GM21528 (cell line): ENCODE data around the gene SOHLH2.

ENCODE experiments used
- ATAC-seq: cut with Tn5 transposase; IDR thresholded peaks from one replicate; pipeline ENCODE4 v1.9.1; 2021; ENCODE audit warnings: mild to moderate bottlenecking, moderate library complexity; ENCODE audit not compliant: unreplicated experiment, low FRiP score

Gene SOHLH2

GRCh38 chr13:36133950-36134626, 80.3 kb downstream of the SOHLH2 start:
- ATAC-seq, result no peak

- ATAC-seq, result no peak
Measured at GRCh38 chr13:36132376-36132775, 82.0 kb downstream of the SOHLH2 start.

GRCh38 chr13:36131931-36132297, 82.4 kb downstream of the SOHLH2 start:
- no peak for ATAC-seq

DNA sequence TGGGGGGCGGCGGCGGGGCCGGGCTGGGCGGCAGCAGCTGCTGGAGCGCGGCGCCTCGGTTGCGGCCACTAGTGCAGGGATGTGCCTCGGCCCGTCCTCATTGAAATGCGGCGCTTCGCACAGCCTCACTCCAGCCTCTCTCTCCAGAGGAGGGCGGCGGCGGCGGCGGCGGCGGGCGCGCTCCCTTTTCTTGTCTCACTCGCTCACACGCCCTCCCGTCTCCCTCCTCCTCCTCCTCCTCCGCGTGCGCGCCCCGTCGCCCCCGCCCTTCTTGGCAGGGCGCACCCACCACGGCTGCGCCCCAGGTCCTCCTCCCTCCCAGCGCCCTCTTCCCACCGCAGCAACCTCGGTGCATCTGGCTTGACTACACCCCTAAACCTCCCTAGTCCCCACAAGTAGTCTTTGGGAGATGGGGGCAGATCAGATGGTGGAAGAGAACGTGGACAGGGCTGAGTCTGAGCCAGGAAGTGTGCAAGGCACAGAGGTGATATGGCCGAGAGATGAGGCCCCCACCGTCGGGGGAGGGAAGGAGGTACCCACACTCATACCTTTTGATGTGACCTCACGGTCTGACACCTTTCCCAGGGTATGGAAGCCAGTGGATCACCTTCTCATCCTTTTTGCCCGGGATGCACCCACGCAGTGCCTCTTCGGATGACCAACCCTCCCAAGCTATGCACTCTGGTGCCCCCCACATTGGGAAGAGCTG, 83.0 kb downstream of the SOHLH2 start, which contains the start of gene DCLK1:
Gene DCLK1, minus strand, starts transcription at position 161 of the 709 bp plus-strand sequence.
- ATAC-seq, result no peak

DNA sequence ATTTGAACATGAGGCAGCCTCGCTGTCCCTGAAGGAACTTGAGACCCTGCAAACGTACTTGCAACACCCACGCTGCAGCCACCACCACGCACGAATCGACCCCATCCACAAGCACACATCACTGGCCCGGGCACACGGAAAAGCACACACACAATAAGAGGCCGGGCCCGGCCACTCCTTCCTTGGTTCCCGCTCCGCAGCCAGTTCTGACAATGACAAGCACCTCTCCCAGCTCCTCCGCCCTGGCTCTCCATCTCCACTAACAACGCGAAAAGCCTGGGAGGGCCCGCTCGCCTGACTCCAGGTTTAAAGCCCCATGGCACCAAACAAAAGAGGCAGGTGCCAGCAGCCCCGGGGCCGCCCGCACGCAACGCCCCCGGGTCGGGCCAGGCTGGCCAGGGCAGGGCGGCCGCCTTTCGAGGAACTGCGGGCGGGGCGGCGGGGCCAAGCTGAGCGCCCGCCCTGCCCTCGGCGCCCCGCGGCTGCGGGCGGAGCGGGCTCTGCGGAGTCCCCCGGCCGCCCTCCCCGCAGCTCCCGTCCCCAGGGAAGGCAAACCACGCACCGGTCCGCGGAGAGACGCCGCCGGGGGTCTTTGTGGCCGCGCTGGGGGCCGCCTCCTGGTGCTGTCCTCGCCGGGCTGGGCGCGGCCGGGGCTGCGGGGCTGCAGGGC, 83.7 kb downstream of the SOHLH2 start:
- ATAC-seq, result no peak

GRCh38 chr13:36130193-36130551, 84.2 kb downstream of the SOHLH2 start:
- ATAC-seq, result no peak

GRCh38 chr13:36129539-36129938, 84.8 kb downstream of the SOHLH2 start:
- ATAC-seq, result no peak

GRCh38 chr13:36126491-36126890, 87.9 kb downstream of the SOHLH2 start:
- ATAC-seq, result no peak

- ATAC-seq, result no peak
Measured at GRCh38 chr13:36125841-36126240, 88.5 kb downstream of the SOHLH2 start.

DNA sequence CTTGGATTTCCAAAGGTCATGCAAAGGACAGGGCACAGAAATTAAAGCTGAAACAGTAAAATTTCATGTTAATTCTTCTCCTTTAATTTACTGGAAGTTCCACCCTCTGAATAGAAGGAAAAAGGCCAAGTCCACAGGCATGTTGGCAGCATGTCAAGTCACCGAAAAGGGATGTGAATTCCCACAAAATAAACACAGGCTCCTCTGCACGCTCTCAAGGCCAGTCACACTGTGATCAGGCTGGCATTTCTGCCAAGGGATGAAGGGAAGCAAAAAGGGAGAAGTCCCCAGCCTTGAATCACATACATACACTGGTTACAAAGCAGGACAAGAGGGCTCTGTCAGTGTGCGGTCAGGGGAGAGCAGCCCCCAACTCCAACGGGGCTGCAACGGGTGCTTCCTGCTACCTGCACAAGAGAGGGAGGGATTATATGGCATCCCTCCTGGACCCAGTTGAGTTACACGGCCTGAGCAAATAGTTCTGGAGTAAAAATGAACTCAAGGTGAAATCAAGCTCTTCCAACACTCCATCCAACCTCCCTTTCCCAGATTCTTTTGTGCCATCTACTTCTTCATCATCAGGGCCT, 90.0 kb downstream of the SOHLH2 start:
- ATAC-seq, result no peak
